NCI-H2196 treated with DMSO at 0.1 percent for 48 hours (cell line): ENCODE results near the gene DHTKD1.
"Not testable (repeated sequence)": the region's sequence is repeated elsewhere in the genome, so short reads cannot be mapped to it uniquely, and the experiment has no call there.

ENCODE experiments used
- DNase-seq: peaks from one replicate; lab custom pipeline; 2025; ENCODE audit not compliant: unreplicated experiment; lab: John Stamatoyannopoulos, UW

The DHTKD1 gene

DNA sequence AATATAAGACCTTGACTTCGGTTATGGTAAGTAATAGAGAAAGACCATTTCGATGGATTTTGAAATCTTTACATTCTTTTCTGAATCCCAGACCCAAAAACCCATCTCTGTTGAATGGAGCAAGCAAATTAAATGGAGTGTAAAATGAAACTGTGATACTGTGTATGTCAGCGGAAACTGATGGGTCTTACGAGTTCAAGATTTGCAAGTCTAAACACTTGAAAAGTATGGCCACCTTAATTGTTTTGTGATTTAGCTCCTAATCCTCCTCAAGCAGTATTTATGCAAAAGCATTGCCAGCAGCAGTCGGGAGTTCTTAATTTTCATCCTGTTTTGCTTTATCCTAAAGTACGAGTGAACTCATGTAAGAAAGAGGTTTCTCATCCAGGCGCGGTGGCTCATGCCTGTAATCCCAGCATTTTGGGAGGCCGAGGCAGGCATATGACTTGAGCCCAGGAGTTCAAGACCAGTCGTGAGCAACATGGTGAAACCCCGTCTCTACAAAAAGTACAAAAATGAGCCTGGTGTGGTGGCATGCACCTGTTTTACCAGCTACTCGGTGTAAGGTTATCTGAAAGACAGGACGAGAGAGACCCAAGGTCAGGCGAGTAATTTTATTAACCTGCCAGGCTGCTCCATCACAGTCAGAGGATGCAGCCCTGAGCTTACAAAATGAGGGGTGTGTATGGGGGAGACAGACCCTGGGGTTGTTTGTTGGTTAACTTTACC is 5.8 kb upstream of the DHTKD1 start:
- DNase-seq = no peak

DNA sequence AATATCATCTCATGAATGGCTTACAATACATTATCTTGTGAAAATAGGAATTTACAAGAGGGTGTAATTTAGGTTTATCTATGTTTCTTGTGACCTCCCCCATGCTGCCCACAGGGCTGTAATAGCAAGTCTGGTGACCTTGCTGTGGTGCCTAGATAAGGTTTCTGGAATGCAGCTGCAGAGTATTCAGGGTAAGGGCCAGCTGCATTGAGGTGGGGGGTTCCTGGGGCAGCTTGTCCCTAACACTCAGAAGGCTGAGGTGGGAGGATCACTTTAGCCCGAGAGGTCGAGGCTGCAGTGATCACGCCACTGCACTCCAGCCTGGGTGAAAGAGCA is 5.3 kb upstream of the DHTKD1 start:
- no peak for DNase-seq

DNA sequence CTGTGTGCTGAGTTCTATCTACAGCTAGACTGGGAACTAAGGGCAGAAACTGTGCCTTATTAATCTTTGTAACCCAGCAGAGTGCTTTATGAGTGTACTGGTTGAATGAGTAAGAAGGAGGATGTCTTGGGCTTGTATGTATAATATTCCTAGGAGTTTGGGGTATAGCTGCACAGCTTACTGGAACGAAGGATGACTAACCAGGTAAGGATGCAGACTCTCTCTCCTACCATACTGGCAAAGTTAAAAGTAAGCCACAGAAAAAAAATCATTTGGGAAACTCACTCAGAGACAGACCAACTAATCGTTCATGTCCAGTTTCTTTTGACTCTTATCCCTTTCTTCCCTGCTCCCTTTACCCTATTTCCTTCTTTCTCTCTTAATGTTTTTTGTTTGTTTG is 1.4 kb upstream of the DHTKD1 start:
- no peak for DNase-seq

DNA sequence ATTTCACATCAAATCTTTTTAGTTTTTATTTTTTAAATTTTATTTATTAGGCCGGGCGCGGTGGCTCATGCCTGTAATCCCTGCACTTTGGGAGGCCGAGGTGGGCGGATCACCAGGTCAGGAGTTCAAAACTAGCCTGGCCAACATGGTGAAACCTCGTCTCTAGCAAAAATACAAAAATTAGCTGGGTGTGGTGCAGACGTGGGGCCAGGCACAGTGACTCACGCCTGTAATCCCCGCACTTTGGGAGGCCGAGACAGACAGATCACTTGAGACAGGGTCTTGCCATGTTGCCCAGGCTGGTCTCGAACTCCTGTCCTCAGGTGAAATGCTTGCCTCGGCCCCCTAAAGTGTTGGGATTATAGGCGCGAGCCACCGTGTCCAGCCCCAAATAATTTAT is 2.7 kb downstream of the DHTKD1 start:
- DNase-seq = not testable (repeated sequence)

DNA sequence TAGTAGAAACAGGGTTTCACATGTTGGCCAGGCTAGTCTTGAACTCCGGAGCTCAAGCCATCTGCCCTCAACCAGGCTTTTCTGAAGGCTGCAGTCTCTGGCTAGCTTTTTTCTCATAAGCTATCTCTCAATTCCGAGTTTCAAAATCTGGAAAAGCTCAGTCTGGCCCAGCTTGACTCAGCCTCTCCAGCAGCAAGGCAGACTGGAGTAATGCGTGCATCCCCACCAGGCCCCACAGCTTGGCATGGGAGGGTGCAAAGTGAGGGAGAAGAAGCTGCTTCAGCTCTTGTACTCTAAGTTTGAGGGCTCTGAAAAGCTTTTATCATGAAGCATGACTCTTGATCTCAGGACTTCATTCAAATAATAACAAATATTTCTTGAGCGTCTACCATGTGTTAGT is 4.8 kb downstream of the DHTKD1 start:
- no peak for DNase-seq

DNA sequence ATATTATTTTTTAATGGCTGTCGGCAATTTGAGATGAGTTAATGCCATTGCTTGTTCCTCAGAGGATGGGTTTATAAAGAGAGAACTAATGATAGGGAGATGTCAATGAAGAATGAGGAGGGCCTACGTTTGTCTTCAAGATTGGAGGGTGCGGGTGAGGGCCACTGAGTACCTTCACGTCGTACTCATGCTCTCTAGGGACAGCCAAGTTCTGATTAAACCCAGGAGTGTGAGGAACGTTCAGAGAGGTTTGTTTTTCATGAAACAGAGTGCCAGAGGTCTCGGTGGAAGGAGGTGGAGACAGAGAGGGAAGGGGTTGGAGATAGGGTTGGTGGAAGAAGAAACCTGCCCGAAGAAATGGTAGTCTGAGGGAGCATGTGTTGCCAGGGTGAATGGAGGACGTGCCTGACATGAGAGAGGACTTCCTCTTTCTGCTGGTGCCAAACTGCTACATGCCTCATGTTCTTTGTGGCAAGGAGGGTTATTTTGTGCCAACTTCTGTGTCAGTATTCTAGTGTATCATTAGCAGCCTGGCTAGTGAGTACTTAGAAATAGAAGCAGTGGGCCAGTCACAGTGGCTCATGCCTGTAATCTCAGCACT is 8.9 kb downstream of the DHTKD1 start:
- no peak for DNase-seq

DNA sequence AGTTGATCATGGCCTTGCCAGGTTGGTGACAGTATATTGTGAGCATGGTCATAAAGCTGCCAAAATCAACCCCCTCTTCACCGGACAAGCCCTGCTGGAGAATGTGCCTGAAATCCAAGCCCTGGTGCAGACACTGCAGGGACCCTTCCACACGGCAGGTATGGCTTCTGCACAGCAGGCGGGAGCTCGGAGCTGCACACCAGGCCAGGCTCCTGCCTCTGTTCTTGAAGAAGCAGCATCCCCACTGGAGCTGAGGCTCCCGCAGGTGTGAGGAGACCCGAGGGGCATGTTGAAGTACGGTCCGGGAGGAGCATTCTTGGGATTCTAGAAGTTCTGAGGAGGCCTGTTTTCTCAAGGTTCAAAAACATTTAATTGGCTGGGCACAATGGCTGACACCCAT is 12.7 kb downstream of the DHTKD1 start:
- no peak for DNase-seq

DNA sequence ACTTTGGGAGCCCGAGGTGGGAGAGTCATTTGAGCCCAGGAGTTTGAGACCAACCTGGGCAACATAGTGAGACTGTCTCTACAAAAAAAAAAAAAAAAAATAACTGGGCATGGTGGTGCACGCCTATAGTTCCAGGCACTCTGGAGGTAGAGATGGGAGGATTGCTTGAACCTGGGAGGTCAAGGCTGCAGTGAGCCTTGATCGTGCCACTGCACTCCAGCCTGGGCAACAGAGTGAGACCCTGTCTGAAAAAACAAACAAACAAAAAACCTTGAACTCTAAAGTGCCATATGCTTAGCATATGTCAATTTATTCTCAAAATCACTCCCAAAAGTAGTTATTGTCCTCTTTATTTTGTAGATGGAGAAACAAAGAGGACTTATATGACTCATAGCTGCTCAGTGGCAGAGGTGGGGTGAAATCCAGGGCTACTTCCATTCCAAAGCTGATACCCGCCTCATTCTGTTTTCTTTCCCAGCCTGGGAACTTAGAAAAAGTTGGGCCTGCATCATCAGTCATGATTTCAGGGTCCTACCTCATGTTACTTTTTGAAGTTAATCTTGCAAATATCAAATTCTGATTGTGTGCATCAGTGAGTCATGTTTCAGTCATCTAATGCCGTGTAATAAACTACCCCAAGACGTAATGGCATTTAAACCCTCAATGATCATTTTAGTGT is 13.3 kb downstream of the DHTKD1 start:
- DNase-seq = no peak

DNA sequence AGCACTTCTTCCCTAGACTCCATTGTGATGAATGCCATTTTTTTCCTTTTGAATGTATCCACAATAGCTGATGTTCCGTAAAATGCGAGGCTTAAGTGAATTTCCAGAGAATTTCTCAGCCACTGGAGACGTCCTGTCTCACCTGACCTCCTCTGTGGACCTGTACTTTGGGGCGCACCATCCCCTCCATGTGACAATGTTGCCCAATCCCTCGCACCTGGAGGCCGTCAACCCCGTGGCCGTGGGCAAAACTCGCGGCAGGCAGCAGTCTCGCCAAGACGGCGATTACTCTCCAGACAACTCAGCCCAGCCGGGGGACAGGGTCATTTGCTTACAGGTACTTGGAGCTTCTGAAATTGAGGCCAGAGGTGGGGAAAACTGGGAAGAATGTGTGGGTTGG is 20.2 kb downstream of the DHTKD1 start:
- DNase-seq = no peak

DNA sequence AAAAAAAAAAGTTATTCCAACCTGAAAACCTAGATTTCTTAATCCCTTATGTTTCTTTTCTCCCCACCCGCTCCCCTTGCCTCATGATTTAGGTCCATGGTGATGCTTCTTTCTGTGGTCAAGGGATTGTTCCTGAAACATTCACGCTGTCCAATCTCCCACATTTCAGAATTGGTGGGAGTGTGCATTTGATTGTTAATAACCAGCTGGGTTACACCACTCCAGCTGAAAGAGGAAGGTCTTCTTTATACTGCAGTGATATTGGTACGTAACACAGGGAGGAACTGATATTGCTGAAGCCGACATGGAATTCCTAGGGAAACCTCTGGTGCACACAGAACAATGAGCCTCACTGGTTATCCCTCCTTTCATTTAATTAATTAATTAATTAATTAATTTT is 22.7 kb downstream of the DHTKD1 start:
- DNase-seq = no peak

DNA sequence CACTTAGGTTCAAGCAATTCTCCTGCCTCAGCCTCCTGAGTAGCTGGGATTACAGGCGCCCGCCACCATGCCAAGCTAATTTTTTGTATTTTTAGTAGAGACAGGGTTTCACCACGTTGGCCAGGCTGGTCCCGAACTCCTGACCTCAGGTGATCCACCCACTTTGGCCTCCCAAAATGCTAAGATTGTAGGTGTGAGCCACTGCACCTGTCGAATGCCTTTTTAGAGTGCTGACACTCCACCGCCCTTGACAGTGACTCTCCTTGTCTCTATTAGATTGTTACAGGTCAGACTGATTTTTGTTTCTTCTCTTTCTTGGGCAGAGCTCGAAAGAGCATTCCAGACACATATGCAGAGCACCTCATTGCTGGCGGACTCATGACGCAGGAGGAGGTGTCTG is 28.6 kb downstream of the DHTKD1 start:
- DNase-seq = not testable (repeated sequence)

DNA sequence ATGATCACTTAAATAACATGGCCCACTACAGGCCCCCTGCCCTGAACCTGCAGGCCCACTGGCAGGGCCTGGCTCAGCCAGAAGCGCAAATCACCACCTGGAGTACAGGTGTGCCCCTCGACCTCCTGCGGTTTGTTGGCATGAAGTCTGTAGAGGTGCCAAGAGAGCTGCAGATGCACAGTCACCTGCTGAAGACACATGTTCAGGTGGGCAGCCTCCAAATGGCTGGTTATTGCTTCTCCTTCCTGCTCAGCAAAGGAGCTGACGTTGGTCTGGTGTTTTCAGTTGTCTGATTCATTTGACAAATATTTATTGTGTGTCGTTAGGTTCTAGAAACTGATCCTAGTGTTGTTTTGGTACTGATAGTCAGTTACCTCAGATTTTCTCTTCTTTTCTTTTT is 29.0 kb downstream of the DHTKD1 start:
- DNase-seq = peak; percentile 6

DNA sequence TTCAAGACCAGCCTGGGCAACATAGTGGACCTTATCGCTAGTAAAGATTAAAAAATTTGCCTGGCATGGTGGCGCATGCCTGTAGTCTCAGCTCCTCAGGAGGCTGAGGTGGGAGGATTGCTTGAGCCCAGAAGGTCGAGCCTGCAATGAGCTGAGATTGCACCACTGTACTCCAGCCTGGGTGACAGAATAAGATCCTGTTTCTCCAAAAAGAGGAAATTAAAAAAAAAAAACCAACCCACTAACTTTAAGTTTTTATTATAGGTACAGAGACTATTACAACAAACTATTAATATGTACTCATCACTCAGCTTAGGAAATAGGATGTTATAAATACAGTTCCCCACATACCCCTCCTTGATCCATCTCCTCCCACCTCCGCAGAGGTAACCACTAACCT is 30.2 kb downstream of the DHTKD1 start:
- no peak for DNase-seq

DNA sequence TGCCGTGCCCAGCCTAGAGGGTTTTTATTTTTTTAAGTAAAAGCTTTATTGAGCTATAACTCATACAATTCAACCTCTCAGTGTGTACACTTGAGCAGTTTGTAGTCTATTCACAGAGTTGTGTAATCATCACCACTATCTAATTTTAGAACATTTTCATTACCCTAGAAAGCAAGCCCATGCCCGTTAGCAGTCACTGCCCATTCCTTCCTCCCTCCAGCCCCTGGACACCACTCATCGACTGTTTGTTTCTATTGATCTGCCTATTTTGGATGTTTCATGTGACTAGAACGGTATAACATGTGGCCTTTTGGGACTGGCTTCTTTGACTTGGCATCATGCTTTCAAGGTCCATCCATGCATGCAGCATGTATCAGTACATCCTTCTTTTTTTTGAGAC is 35.0 kb downstream of the DHTKD1 start:
- DNase-seq = no peak

DNA sequence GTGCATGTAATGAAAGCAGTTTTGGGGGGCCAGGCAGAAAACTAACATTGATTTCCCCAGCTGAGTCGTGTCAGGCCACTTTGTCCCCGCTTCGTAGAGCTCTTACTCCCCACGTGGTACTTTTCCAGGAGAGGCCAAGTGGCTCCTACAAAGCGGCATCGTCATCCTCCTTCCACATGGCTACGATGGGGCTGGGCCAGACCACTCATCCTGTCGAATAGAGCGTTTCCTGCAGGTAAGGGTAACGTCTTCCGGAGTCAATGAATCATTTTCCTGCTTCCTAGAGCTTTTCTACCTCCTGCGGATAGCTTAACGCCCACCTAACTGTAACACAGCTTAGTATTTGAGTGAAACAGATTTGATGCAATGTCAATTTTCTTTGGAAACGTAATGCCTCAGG is 39.0 kb downstream of the DHTKD1 start:
- no peak for DNase-seq

DNA sequence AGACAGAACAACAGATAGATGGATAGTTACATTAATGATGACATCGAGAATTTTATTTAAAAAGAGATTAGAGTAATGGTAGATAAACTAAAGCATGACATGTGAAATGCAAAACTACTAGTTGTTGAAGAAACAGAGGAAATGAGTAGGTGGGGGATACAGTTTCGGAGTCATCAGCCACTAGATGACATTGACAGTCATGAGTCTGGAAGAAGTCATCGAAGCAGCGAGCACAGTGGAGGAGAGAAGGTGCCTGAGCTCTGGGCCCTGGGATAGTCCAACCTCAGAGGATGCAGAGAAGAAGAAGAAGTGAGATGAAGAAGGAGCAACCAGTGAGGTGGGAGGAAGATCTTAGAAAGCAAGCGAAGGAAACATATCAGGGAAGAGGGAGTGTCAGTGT is 40.5 kb downstream of the DHTKD1 start:
- DNase-seq = no peak

DNA sequence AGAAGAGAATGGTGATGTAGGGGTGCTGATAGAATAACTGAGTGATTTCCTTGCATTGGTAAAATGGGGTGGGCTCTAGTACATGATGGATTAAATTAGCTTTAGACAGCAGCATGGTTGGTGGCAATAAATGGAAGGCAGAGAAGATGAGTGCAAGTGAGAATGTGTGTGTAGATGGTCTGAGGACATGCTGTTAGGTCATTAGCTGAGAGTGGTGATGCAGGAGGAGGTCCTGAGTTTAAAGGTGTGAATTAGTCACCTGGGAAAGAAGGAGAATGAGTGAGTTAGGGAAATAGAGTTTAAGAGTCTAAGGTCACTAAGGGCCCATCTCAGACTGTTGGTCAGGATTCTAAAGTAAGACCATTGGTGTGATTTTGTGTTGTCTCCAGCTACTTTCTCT is 42.8 kb downstream of the DHTKD1 start:
- DNase-seq = no peak

DNA sequence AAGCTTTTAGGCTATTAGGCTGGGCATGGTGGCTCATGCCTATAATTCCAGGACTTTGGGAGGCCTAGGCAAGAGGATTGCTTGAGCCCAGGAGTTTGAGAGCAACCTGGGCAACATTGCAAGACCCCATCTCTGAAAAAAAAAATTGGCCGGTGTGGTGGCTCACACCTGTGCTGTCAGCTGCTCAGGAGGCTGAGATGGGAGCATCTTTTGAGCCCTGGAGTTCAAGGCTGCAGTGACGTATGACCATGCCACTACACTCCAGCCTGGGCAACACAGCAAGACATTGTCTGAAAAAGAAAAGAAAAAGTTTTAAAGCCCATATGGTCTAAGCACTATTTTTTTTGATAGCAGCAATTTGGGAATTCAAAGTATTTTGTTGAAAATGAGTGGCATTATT is 44.9 kb downstream of the DHTKD1 start:
- DNase-seq = no peak

DNA sequence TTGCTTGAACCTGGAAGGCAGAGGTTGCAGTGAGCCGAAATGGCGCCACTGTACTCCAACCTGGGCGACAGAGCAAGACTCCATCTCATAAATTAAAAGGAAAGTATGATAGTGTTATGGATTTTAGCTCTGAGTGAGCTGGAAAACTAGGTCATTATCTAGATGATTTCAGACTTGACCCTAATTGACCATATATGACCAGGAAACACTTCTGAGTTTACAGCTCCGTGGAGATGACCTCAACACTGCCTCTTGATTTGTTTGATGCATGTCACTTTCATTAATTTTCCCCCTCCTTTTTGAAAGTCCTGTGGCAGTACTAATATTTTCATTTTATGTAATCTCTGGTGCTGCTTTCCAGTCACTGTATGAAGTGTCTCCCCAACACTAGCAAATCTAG is 52.9 kb downstream of the DHTKD1 start:
- DNase-seq = no peak

DNA sequence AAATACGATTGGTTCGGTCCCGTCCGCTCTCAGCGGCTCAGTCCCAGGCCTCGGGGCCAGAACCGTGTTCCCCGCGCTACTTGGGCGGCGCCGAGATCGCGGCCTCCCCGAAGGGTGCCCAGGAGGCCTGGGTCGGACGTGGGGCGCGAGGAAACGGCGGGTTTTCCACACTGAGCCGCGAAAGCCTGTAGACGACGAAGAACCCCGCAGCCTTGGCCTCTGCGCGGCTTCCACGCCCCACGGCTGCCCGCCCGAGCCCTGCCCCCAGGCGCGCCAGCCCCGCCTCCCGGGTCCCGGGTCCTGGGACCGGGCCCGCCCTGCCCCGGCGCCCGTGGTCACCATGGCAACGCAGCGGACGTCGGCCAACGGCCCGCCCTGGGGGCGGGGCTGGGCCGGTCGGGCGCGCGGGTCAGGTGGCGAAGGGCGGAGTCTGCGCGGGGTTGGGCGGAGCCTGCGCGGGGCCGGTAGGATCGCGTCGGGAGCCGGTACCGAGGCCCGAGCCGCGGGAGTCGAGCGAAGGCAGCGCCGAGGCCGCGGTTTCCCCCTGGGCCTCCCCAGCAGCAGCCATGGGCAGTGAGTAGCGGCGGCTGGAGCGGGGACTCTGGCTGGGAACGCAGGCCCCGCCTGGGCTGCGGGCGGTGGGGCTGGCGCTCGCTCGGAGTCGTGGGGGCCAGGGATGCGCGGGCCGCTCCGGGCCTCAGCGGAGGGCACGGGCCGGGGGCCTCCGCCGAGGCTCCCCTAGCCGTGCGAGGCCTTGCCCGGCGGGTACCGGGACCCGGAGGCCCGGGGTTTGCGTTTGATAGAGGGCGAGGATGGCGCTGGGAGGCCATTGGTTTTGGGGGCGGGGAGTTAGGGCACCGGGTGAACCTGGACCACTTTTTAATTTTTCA is 60.7 kb downstream of the DHTKD1 start, which contains the start of gene SEC61A2:
Gene SEC61A2, plus strand, starts transcription at position 456 of the 890 bp plus-strand sequence. Its CDS starts 111 bp downstream, at position 567.
- DNase-seq = peak; percentile 61

DNA sequence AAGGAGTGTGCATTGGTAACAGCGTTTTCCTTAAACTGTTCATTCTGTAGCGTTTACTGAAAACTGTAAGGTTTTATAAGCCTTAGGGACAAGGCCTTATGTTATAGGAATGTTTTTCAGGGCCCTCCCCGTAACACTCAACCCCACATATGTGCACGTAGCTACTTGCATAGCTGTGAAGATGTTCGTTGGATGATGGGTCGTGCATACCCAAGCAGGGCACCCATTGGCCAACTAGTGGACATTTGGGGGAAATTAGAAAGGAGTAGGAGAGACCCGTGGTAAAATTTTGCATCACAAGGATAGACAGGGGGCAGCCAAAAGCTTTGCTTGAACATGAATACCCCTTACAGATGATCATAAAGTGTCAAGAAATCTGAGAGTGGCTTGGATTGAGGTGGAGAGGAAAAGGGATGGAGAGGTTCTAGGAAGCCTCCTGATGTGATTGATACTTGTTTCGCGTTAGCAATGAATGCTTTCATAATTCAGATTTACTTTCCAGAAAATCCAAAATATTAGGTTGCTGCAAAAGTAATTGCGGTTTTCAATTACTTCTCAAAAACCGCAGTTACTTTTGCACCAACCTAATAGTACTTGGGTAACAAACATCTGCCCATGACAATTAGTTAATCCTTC is 61.6 kb downstream of the DHTKD1 start:
- DNase-seq = no peak
